H1 (cell line): ENCODE measurements around the gene AK5. TPM values are rescaled to one million over a fixed set of nuclear protein-coding genes. Genes with fewer than 3 reads are reported as not detected.

ENCODE experiments used
- BRCA1 ChIP-seq: IDR thresholded peaks from 2 replicates; pipeline ENCODE4 v1.6.1; 2012; ENCODE audit warnings: low read depth, low read length, improper control_type of control experiment
- CREB1 ChIP-seq: IDR thresholded peaks from 2 replicates; pipeline ENCODE4 v1.6.1; 2012; ENCODE audit warnings: inconsistent platforms
- HDAC2 ChIP-seq, 2 experiments: fragments of 300-600 bp in 1 of 2; sonication (generic) in 1 of 2; IDR thresholded peaks; 2 replicates each; pipeline ENCODE4 v1.6.1; 2011 to 2012; ENCODE audit warnings: low read depth in 2 of 2, low read length in 2 of 2, mild to moderate bottlenecking in 2 of 2, moderate library complexity in 2 of 2, borderline replicate concordance in 1 of 2, inconsistent platforms in 1 of 2
- KDM5A ChIP-seq: fragments of 200-600 bp; IDR thresholded peaks from 2 replicates; pipeline ENCODE4 v1.7.1; 2012; ENCODE audit warnings: mild to moderate bottlenecking, low read length, inconsistent platforms, mixed read lengths
- MAFK ChIP-seq: IDR thresholded peaks from 2 replicates; pipeline ENCODE4 v1.6.1; 2012; ENCODE audit warnings: low read depth, mild to moderate bottlenecking, improper control_type of control experiment, low read length
- SIN3A ChIP-seq, 2 experiments: IDR thresholded peaks in 1 of 2; conservative IDR thresholded peaks in 1 of 2; 2 replicates each; pipeline ENCODE4 v1.6.1; 2011 to 2012; ENCODE audit warnings: low read length in 2 of 2, improper control_type of control experiment in 1 of 2, low read depth in 1 of 2, mild to moderate bottlenecking in 1 of 2
- SP1 ChIP-seq: IDR thresholded peaks from 2 replicates; pipeline ENCODE4 v1.6.1; 2011; ENCODE audit warnings: low read depth, low read length
- SP4 ChIP-seq: IDR thresholded peaks from 2 replicates; pipeline ENCODE4 v1.6.1; 2012; ENCODE audit warnings: low read length, inconsistent platforms
- ZNF274 ChIP-seq: IDR thresholded peaks from 2 replicates; pipeline ENCODE4 v1.7.0; 2012; ENCODE audit warnings: low read length, borderline replicate concordance; ENCODE audit errors: extremely low read depth
- polyA plus RNA-seq, 7 experiments: library from polyadenylated mRNA; depleted of rRNA in 3 of 7; stranded (reverse) in 5 of 7; unstranded in 2 of 7; fragments of >200 nt in 5 of 7; fragments of 200-250 nt in 2 of 7; gene quantifications; 1 replicate in 5 of 7; 2 replicates in 1 of 7; 4 replicates in 1 of 7; pipeline versions ENCODE4 v1.2.1 to v1.2.3, GENCODE V29; 2011 to 2013; ENCODE audit warnings: missing spikeins in 2 of 7, mixed read lengths in 2 of 7
- total RNA-seq: library from RNA; stranded (reverse); fragmentation: NEBNext Ultra II Directional; extraction: Animal tissue kit (Norgen Biotek cat#: 25700); gene quantifications from 2 replicates; pipeline ENCODE4 v1.2.1, GENCODE V29; 2021

AK5 gene
- total and polyA plus RNA-seq, 2 of the 8 experiments (the other 6 are each of a cell fraction or from before 2014, with no cell fraction given), result 2.0 to 7.1 TPM

- TF ChIP-seq ZNF274 (no peak), SIN3A (conservative IDR thresholded peaks at IDR 0.05 in 1 of 2, IDR thresholded peaks at IDR 0.05 in 1 of 2; ENCODE audit: low read depth in 1 of 2, low read length in 2 of 2) (no peak), HDAC2 (IDR thresholded peaks at IDR 0.05; ENCODE audit: borderline replicate concordance in 1 of 2, low read depth in 2 of 2, low read length in 2 of 2) (no peak), SP1 (no peak), SP4 (no peak), KDM5A (no peak), CREB1 (no peak), BRCA1 (no peak), MAFK (no peak)
These were observed 153.1 kb downstream of the AK5 start (continued) for GRCh38 chr1:77434967-77435366.
